Endodermal cell (in vitro differentiated cells): ENCODE results near the gene NDUFAF2. TPM values are rescaled to one million over a fixed set of nuclear protein-coding genes. Genes with fewer than 3 reads are reported as not detected.
A peak's percentile ranks its signal among the peaks of the same experiment; 100 is the strongest.

Source experiments
- DNase-seq: peaks from one replicate; pipeline ENCODE4 v3.0.0-alpha.2; 2017
- H3K27ac ChIP-seq: 2 replicates; pipeline ENCODE4 v1.5.1; 2013; ENCODE audit warnings: mild to moderate bottlenecking, low read depth, low read length, moderate library complexity
- H3K27me3 ChIP-seq: 2 replicates; pipeline ENCODE4 v1.6.1; 2013; ENCODE audit warnings: mild to moderate bottlenecking, low read length, moderate library complexity; ENCODE audit not compliant: insufficient read depth, control insufficient read depth, poor library complexity, severe bottlenecking
- H3K36me3 ChIP-seq: 2 replicates; pipeline ENCODE4 v1.7.0; 2013; ENCODE audit warnings: mild to moderate bottlenecking, low read length, moderate library complexity; ENCODE audit not compliant: control insufficient read depth, insufficient read depth
- H3K4me1 ChIP-seq: one replicate; pipeline ENCODE4 v1.7.0; 2013; ENCODE audit warnings: low read length; ENCODE audit not compliant: control insufficient read depth, insufficient read depth
- H3K4me3 ChIP-seq: 2 replicates; pipeline ENCODE4 v1.5.1; 2013; ENCODE audit warnings: mild to moderate bottlenecking, low read length, moderate library complexity
- H3K9ac ChIP-seq: 2 replicates; pipeline ENCODE4 v1.6.1; 2013; ENCODE audit warnings: mild to moderate bottlenecking, low read length, moderate library complexity; ENCODE audit not compliant: poor library complexity, severe bottlenecking; ENCODE audit errors: extremely low read depth
- H3K9me3 ChIP-seq: 2 replicates; pipeline ENCODE4 v1.6.1; 2013; ENCODE audit warnings: mild to moderate bottlenecking, low read length, moderate library complexity; ENCODE audit not compliant: control insufficient read depth
- H3K27ac Mint-ChIP-seq: 2 replicates; pipeline ENCODE4 v1.8.0; 2020; ENCODE audit warnings: mixed read lengths
- H3K27me3 Mint-ChIP-seq: 2 replicates; pipeline ENCODE4 v1.8.0; 2021; ENCODE audit warnings: mild to moderate bottlenecking, mixed read lengths; ENCODE audit not compliant: insufficient read depth
- H3K36me3 Mint-ChIP-seq: 2 replicates; pipeline ENCODE4 v1.8.0; 2020; ENCODE audit warnings: low read depth, mixed read lengths
- H3K4me1 Mint-ChIP-seq: 2 replicates; pipeline ENCODE4 v1.8.0; 2020; ENCODE audit warnings: mixed read lengths
- H3K4me3 Mint-ChIP-seq: 2 replicates; pipeline ENCODE4 v1.8.0; 2020; ENCODE audit warnings: mild to moderate bottlenecking, moderate library complexity, mixed read lengths
- H3K9me3 Mint-ChIP-seq: 2 replicates; pipeline ENCODE4 v1.8.0; 2020; ENCODE audit warnings: mild to moderate bottlenecking, mixed read lengths
- WGBS, 2 experiments: methylation state at CpG; one replicate each; pipeline versions ENCODE4 v1.1.5 to v1.1.7; 2013; ENCODE audit warnings: missing lambda C conversion rate in 2 of 2, mixed read lengths in 1 of 2; ENCODE audit not compliant: insufficient coverage in 1 of 2, insufficient read length in 1 of 2; 5-methylcytosine and 5-hydroxymethylcytosine counted together
- total RNA-seq, 2 donors: library from RNA; stranded (reverse); fragmentation: NEBNext Ultra II Directional in 1 of 2; extraction: Animal tissue kit (Norgen Biotek cat#: 25700) in 1 of 2; gene quantifications; 2 replicates in 1 of 2; 3 replicates in 1 of 2; pipeline ENCODE4 v1.2.1, GENCODE V29; 2021
- TF ChIP-seq, protein P1 (sequence below): fragments of 200-600 bp; sonication (generic); conservative IDR thresholded peaks from 2 replicates; pipeline ENCODE4 v1.5.0; 2021; ENCODE audit warnings: antibody characterized with exemption, mild to moderate bottlenecking

NDUFAF2 gene
- total RNA-seq, 2 donors from 2014 or later, result 20.5 to 23.0 TPM

GRCh38 chr5:61168951-61169350 is 223.9 kb downstream of the NDUFAF2 start:
- H3K4me3 Mint-ChIP-seq, result no peak overlapping the region
- H3K27me3 Mint-ChIP-seq, result peaks cover 3% of the 10 kb centered on the region
- Histone ChIP-seq H3K36me3 (no peaks in the 10 kb centered on the region), H3K9ac (no peak overlapping the region), H3K27me3 (peaks cover 32% of the 10 kb centered on the region), H3K9me3 (peaks cover 6% of the 10 kb centered on the region), H3K4me1 (no peaks in the 10 kb centered on the region), H3K27ac (no peak overlapping the region), H3K4me3 (peak overlapping the region; percentile 57)
- H3K36me3 Mint-ChIP-seq, result peaks cover 8% of the 10 kb centered on the region
- H3K27ac Mint-ChIP-seq, result no peak overlapping the region
- peaks cover 8% of the 10 kb centered on the region for H3K9me3 Mint-ChIP-seq
- H3K4me1 Mint-ChIP-seq, result peaks cover 14% of the 10 kb centered on the region
- TF ChIP-seq, protein P1, sequence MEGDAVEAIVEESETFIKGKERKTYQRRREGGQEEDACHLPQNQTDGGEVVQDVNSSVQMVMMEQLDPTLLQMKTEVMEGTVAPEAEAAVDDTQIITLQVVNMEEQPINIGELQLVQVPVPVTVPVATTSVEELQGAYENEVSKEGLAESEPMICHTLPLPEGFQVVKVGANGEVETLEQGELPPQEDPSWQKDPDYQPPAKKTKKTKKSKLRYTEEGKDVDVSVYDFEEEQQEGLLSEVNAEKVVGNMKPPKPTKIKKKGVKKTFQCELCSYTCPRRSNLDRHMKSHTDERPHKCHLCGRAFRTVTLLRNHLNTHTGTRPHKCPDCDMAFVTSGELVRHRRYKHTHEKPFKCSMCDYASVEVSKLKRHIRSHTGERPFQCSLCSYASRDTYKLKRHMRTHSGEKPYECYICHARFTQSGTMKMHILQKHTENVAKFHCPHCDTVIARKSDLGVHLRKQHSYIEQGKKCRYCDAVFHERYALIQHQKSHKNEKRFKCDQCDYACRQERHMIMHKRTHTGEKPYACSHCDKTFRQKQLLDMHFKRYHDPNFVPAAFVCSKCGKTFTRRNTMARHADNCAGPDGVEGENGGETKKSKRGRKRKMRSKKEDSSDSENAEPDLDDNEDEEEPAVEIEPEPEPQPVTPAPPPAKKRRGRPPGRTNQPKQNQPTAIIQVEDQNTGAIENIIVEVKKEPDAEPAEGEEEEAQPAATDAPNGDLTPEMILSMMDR, result no peak
- no peak for DNase-seq
- WGBS, 2 experiments, result 57 to 77% methylated on average over 7 to 8 of the region's 8 CpGs

DNA sequence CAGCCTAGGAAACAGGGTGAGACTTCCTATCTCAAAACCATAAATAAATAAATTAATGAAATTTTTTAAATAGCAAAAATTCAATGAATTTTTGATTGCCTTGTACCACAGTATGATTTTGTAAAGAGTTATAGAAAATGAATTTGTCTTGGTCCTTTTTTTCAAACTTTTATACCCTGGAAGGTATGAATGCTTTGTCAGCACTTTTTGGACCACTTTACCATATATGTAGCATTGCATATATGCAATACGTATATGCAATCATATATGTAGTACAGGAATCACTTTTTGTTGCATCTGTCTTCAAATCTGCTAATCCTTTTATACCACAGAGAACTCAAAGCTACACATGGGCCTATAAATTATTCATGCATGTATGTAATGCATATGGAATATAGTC is 226.5 kb downstream of the NDUFAF2 start:
- H3K27ac ChIP-seq, result no peak overlapping the region
- no peaks in the 10 kb centered on the region for H3K4me1 ChIP-seq
- TF ChIP-seq, protein P1, result no peak
- no peaks in the 10 kb centered on the region for H3K36me3 ChIP-seq
- H3K27me3 ChIP-seq, result peaks cover 32% of the 10 kb centered on the region
- DNase-seq, result no peak
- H3K4me3 ChIP-seq, result no peak overlapping the region
- H3K36me3 Mint-ChIP-seq, result no peaks in the 10 kb centered on the region
- no peak overlapping the region for H3K9ac ChIP-seq
- H3K4me3 Mint-ChIP-seq, result no peak overlapping the region
- H3K27ac Mint-ChIP-seq, result no peak overlapping the region
- peaks cover 16% of the 10 kb centered on the region for H3K4me1 Mint-ChIP-seq
- peaks cover 3% of the 10 kb centered on the region for H3K27me3 Mint-ChIP-seq
- H3K9me3 ChIP-seq, result no peaks in the 10 kb centered on the region
- no CpG with 5 or more reads among the region's 1 CpG for WGBS, 2 experiments
- no peaks in the 10 kb centered on the region for H3K9me3 Mint-ChIP-seq

GRCh38 chr5:61176631-61177030 is 231.6 kb downstream of the NDUFAF2 start:
- TF ChIP-seq, protein P1, result no peak
- no peak overlapping the region for H3K4me3 ChIP-seq
- peaks cover 3% of the 10 kb centered on the region for H3K27me3 Mint-ChIP-seq
- H3K36me3 ChIP-seq, result no peaks in the 10 kb centered on the region
- WGBS, 2 experiments, result 93 to 100% methylated on average over 1 to 3 of the region's 3 CpGs
- peaks cover 2% of the 10 kb centered on the region for H3K4me1 Mint-ChIP-seq
- peaks cover 29% of the 10 kb centered on the region for H3K27me3 ChIP-seq
- H3K9me3 ChIP-seq, result no peaks in the 10 kb centered on the region
- no peaks in the 10 kb centered on the region for H3K4me1 ChIP-seq
- no peak for DNase-seq
- no peak overlapping the region for H3K9ac ChIP-seq
- no peaks in the 10 kb centered on the region for H3K9me3 Mint-ChIP-seq
- no peak overlapping the region for H3K4me3 Mint-ChIP-seq
- no peak overlapping the region for H3K27ac ChIP-seq
- H3K36me3 Mint-ChIP-seq, result no peaks in the 10 kb centered on the region
- H3K27ac Mint-ChIP-seq, result no peak overlapping the region
